Right renal cortex interstitium (tissue), 3 donors: ENCODE data around the gene VTI1A. TPM values are rescaled to one million over a fixed set of nuclear protein-coding genes. Genes with fewer than 3 reads are reported as not detected.
"Not testable (repeated sequence)": the region's sequence is repeated elsewhere in the genome, so short reads cannot be mapped to it uniquely, and the experiment has no call there.

ENCODE experiments used
- DNase-seq, 3 donors: peaks; one replicate each; pipeline ENCODE4 v3.0.0-alpha.2; 2013; ENCODE audit warnings: low read depth in 3 of 3, low spot score in 2 of 3
- polyA plus RNA-seq, 3 donors: library from polyadenylated mRNA; unstranded; fragments of 120-200 nt; gene quantifications; one replicate each; pipeline ENCODE4 v1.2.1, GENCODE V29; 2013; ENCODE audit not compliant: insufficient read length in 3 of 3

Gene VTI1A
- polyA plus RNA-seq, 3 donors, result 22.3 to 24.8 (median 23.8) TPM

GRCh38 chr10:112583236-112583939 lies 136.4 kb downstream of the VTI1A start:
- no peak for DNase-seq

DNA sequence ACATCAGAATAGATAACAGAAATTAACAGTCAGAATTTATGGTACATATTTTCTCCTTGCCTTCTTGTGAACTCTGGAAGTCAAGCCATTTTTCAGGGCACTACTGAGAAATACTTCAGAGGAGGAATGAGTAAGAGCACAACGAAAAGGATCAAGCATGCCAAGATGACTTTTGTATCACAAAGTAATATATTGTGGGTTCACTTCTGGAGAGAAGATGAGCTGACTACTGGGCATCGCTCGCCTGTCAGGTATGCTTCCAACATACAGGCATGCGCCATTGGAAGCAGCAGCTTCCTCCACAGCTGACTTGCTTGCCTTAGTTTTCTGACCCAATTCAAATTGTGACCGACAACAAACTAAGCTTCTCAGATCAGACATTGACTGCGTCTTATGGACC lies 137.3 kb downstream of the VTI1A start:
- no peak for DNase-seq

GRCh38 chr10:112585126-112585525 lies 138.1 kb downstream of the VTI1A start:
- no peak for DNase-seq

- no peak for DNase-seq
Measured at GRCh38 chr10:112585960-112586359, 138.9 kb downstream of the VTI1A start.

GRCh38 chr10:112587729-112588128 lies 140.7 kb downstream of the VTI1A start:
- DNase-seq, result no peak

GRCh38 chr10:112588225-112588990 lies 141.4 kb downstream of the VTI1A start:
- no peak for DNase-seq

- DNase-seq, result no peak
Measured at GRCh38 chr10:112589081-112589480, 142.1 kb downstream of the VTI1A start.

DNA sequence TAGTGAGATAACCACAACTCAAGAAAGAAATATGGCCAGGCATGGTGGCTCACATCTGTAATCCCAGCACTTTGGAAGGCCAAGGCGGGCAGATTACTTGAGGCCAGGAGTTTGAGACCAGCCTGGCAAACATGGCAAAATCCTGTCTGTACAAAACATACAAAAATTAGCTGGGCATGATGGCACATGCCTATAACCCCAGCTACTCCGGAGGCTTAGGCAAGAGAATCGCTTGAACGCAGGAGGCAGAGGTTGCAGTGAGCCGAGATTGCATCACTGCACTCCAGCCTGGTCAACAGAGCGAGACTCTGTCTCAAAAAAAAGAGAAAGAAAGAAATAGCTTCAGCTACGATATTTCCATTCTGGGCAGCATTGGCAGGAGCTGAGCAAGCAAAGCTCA lies 143.8 kb downstream of the VTI1A start:
- not testable (repeated sequence) for DNase-seq

DNA sequence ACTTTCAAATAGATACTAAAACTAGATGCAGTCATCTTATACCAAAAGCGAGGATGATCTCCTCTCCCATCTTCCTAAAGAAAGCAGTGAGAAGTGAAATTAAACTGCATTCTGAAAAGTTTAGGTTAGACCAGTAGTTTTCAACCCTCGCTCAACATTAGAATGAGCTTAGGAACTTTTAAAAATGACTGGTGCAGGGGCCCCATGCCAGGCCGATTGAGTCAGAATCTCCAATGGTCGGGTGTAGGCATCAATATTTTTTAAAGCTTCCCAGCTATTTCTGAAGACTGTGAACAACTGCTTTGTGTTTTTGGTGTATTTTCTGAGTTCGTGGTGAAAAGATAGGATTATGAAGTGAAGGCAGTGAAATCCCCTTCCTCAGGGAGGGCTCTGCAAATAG lies 146.0 kb downstream of the VTI1A start:
- no peak for DNase-seq

DNA sequence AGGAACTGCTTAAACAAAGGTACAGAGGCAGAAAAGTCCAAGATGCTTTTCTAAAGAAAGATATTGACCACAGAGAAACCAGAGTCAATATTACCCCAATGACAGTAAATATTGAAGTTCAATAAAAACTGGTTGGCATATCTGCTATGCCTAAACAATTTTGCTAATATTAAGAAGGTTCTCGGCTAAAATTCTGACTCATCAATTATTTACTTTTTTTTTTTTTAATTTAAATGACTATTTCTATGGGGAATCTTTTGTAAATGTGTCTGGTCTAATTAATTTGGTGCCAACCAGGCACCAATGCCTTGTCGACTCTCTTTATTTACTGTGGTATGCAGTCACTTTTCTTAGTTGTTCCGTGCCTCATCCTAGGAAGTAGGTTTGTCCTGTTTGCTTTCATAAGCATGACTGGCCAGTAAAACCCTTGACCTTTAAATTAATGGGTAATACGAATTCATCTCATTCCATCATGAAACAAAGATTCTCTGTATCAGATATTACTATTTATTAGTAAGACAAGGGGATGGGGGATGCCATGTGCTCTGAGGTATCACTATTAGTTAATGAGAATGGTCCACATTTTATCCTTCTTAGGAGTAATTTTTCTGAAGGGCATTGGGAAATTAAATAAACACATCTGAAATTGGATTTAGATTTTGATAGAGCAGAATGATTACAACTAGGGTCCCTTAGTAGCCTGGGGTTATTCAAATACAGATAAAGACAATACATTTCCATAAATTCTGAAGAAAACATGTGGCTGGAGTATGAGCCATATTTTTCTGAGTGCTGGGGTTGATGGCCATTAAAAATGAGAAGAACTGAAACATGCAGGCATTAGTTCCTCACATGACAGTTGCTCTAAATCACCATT lies 154.4 kb downstream of the VTI1A start:
- DNase-seq, result no peak

- DNase-seq, result no peak
Measured at GRCh38 chr10:112603062-112603461, 156.0 kb downstream of the VTI1A start.

DNA sequence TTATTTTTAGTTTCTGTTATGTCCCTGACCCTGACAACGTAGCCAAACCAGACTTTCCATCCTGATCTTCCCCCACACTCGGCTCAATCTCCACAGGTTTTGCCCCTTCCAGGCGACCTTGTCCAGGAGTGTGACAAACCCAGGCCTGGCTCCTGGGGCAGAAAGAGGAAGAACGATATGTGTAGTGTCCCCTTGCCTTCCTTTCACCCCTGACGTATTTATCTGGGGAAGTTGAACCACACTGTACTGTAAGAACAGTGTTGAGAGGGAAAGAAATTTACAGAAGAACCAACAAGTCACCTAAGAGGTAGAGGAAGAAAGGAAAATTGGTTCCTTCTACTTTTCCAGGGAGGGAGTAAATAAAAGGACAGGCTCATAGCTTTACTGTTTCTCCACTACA lies 158.0 kb downstream of the VTI1A start:
- DNase-seq, result no peak

DNA sequence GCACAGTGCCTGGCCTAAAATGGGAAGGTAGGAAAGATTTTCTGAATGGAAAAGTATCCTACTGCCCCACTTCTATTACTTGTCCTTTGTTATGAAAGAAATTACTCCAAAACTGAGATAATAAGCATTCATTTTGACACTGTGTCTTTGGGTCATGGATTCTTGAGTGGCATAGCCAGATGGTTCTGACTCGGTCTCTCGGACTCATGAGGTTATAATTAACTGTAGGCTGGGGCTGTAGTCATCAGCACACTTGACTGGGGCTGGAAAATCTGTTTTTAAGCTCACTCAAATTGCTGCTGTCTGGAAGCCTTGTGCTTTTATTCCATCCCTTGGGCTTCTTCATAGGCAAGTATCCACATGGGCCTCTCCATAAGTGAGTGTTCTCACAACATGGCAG lies 160.5 kb downstream of the VTI1A start:
- DNase-seq, result no peak

- no peak for DNase-seq
Measured at GRCh38 chr10:112613620-112614019, 166.6 kb downstream of the VTI1A start.

DNA sequence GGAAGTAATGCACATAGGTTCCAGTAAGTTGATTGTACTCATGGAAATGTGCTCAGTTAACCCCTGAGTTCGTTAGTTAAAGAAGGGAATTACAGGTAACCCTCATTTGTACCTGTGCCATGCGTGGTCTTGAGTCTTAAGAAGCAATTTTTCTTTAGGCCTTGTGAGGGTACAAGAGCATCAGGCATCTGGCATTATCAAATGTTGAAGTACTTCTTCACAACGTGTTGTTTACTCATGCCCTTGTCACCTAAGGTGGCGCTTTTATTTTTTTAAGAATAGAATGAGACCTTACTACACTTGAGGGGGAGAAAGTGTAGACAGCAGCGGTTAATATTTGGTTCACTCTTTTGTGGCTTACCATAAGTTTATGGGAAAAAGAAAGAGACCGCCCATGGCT lies 167.1 kb downstream of the VTI1A start:
- DNase-seq, result no peak

GRCh38 chr10:112614586-112614985 lies 167.6 kb downstream of the VTI1A start:
- DNase-seq, result no peak

DNA sequence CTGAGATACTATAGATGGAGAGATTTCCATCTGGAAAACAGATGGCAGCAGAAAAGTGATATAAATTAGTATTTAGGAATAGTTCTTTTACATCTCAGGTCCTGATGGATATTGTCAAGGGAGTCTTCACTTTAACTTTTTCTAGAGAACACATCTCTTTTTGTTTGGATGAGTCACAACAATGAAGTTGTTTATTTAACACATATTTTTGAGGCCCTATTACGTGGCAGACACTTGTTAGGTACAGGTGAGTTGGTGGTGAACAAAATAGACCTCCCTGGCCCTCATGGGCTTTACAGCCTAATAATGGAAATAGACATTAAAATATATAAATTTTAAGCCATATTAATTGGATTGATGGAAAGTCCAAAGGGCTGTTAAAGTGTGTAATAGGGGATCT lies 168.3 kb downstream of the VTI1A start:
- DNase-seq, result no peak

DNA sequence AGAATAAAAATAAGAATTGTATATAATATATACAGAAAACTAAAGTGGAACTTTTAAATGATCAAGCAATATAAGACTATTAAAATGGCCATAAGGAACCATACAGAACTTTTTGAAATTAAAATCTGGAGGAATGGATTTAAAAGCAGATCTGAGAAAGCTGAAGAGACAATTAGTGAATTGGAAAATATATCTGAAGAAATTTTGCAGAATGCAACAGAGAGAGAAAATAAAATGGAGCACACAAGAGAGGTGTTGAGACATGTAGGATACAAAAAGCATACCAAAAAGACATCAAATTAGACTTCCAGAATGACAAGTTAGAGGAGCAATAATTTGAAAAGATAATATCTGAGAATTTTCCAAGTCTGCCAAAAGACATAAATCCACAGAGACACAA lies 169.6 kb downstream of the VTI1A start:
- DNase-seq, result no peak

- no peak for DNase-seq
Measured at GRCh38 chr10:112618814-112619213, 171.8 kb downstream of the VTI1A start.

GRCh38 chr10:112619556-112619955 lies 172.5 kb downstream of the VTI1A start:
- DNase-seq, result no peak

- DNase-seq, result no peak
Measured at GRCh38 chr10:112622786-112623185, 175.8 kb downstream of the VTI1A start.
